ENCODE data around the gene SPACA7.

Gene SPACA7

DNA sequence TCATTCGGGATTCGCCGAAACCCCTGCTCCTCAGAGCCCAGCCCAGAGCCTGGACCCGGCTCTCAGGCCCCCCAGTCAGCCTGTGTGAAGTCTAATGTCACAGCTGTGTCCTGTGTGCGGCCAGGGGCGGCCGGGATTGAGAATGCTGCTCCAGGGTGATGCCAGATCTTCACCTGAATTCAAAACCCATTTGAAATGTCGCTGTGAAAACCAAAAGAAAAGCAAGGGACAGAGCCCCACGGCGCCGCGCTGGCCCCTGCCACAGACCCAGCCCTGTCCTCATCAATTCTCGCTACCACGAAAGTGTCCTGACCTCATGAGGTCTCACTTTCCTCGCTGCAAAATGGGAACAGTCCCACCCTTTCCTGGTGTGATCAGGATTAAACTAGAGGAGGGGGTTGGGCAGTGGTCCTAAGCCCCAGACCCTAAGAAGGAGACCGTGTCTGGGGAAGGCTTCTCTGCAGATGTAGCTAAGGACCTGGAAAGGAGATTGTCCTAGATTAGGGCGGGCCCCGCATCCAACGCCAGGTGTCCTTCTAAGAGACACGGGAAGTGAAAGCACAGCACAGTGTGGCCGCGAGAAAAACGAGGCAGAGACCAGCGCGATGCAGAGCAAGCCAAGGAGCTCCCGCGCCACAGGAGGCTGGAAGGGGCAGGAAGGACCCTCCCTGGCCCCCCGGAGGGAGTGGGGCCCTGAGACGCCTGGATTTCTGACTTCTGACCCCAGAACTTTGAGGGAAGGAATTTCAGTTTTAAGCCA, 34.0 kb upstream of the SPACA7 start:
- Histone ChIP-seq H3K9me3 (ENCODE audit: control insufficient read depth in 1 of 2, low read length in 2 of 2) (peaks cover 5 to 7% of the 10 kb centered on the region in 2 donors), H3K27ac (ENCODE audit: low read length) (no peak overlapping the region), H3K4me3 (ENCODE audit: low read depth in 1 of 2, low read length in 2 of 2) (no peak overlapping the region), H3K36me3 (ENCODE audit: control insufficient read depth in 1 of 2, insufficient read depth in 2 of 2, low read length in 2 of 2) (no peaks in the 10 kb centered on the region), H3K27me3 (ENCODE audit: low read depth, low read length) (peaks cover 9% of the 10 kb centered on the region), H3K4me1 (ENCODE audit: control insufficient read depth in 1 of 2, insufficient read depth in 2 of 2, low read length in 2 of 2) (no peaks in the 10 kb centered on the region)

- Histone ChIP-seq H3K4me3 (ENCODE audit: low read depth in 1 of 2, low read length in 2 of 2) (no peak overlapping the region), H3K27me3 (ENCODE audit: low read depth, low read length) (peaks cover 9% of the 10 kb centered on the region), H3K4me1 (ENCODE audit: control insufficient read depth in 1 of 2, insufficient read depth in 2 of 2, low read length in 2 of 2) (no peaks in the 10 kb centered on the region), H3K27ac (ENCODE audit: low read length) (no peak overlapping the region), H3K36me3 (ENCODE audit: control insufficient read depth in 1 of 2, insufficient read depth in 2 of 2, low read length in 2 of 2) (no peaks in the 10 kb centered on the region), H3K9me3 (ENCODE audit: control insufficient read depth in 1 of 2, low read length in 2 of 2) (no peaks in the 10 kb centered on the region)
Measured at GRCh38 chr13:112342841-112343361, 33.3 kb upstream of the SPACA7 start.

DNA sequence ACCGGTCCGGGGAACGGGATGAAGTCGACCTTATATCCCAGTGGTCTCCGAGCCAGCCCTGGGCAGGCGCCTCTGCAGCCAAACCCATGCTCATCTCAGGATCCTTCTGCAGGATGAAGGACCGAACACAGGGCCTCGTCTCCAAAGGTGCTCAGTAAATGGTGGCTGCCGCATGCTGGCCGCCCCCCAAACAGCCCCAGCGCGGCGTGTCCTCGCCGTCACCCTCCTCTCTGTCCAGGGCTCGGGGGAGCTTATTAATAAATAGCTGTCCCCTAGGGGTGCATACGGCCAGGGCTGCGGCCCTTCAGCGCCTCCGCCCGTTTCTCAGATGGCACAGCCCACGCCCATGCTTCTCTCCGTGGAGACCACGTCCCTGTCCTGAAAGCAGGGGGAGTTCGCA, 32.6 kb upstream of the SPACA7 start:
- no peaks in the 10 kb centered on the region for H3K36me3 ChIP-seq (ENCODE audit: control insufficient read depth in 1 of 2, insufficient read depth in 2 of 2, low read length in 2 of 2)
- no peak overlapping the region for H3K27ac ChIP-seq (ENCODE audit: low read length)
- peaks cover 9% of the 10 kb centered on the region for H3K27me3 ChIP-seq (ENCODE audit: low read depth, low read length)
- H3K4me1 ChIP-seq (ENCODE audit: control insufficient read depth in 1 of 2, insufficient read depth in 2 of 2, low read length in 2 of 2) = no peaks in the 10 kb centered on the region
- H3K4me3 ChIP-seq (ENCODE audit: low read depth in 1 of 2, low read length in 2 of 2) = no peak overlapping the region
- H3K9me3 ChIP-seq (ENCODE audit: control insufficient read depth in 1 of 2, low read length in 2 of 2) = no peaks in the 10 kb centered on the region

- H3K27me3 ChIP-seq (ENCODE audit: low read depth, low read length) = peaks cover 12% of the 10 kb centered on the region
- H3K9me3 ChIP-seq (ENCODE audit: control insufficient read depth in 1 of 2, low read length in 2 of 2) = no peaks in the 10 kb centered on the region
- H3K4me1 ChIP-seq (ENCODE audit: control insufficient read depth in 1 of 2, insufficient read depth in 2 of 2, low read length in 2 of 2) = no peaks in the 10 kb centered on the region
- no peaks in the 10 kb centered on the region for H3K36me3 ChIP-seq (ENCODE audit: control insufficient read depth in 1 of 2, insufficient read depth in 2 of 2, low read length in 2 of 2)
- no peak overlapping the region for H3K4me3 ChIP-seq (ENCODE audit: low read depth in 1 of 2, low read length in 2 of 2)
- no peak overlapping the region for H3K27ac ChIP-seq (ENCODE audit: low read length)
Measured at GRCh38 chr13:112345826-112346172, 30.4 kb upstream of the SPACA7 start.

DNA sequence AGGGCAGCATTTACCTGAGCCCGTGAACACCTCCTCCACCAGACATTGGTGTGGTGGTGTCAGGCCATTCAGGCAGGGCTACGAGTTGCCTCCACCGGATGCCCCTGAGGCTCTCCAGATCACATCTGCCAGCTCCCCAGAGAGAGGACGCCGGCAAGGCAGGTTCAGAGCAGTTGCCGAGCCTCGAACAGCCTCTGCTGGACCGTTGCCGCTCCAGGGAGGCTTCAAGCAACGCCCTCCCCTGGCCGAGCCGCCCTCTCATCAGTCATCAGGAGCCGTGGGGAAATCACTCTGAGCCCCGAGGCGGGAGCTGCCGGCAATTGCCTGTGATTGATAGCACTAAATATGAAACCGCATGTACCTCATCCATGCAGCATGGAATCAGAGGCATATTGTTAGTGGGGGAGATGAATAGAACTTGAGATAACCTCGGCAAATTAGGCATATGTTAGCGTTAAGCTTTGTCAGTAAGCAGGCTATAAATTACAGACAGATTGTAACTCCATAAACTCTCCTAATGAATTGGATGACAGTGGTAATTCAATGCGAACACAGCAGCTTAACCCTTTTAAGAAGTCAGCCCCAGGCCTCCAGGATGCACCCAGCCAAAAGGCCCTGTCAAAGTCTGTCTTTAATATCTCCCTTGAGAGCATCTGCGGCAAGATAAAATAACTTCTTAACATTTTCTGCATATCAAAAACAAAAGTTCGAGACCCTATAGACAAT, 29.8 kb upstream of the SPACA7 start:
- no peak overlapping the region for H3K4me3 ChIP-seq (ENCODE audit: low read depth in 1 of 2, low read length in 2 of 2)
- H3K4me1 ChIP-seq (ENCODE audit: control insufficient read depth in 1 of 2, insufficient read depth in 2 of 2, low read length in 2 of 2) = no peaks in the 10 kb centered on the region
- no peak overlapping the region for H3K27ac ChIP-seq (ENCODE audit: low read length)
- no peaks in the 10 kb centered on the region for H3K9me3 ChIP-seq (ENCODE audit: control insufficient read depth in 1 of 2, low read length in 2 of 2)
- peaks cover 12% of the 10 kb centered on the region for H3K27me3 ChIP-seq (ENCODE audit: low read depth, low read length)
- H3K36me3 ChIP-seq (ENCODE audit: control insufficient read depth in 1 of 2, insufficient read depth in 2 of 2, low read length in 2 of 2) = no peaks in the 10 kb centered on the region

DNA sequence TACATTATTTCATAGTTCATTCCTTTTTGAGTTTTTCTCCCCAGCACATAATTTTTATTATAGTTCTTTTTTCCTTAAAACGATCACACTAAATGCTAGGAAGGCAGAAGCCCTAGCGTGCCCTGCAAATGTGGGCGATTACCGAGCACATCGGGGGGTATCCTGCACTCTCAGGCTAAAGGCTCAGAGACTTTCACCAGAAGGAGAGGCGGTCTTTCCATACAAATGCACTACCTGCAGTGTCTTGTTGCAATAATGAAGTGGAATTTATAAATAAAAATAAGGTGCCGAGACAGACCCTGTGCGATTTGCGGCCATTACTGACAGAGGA, 29.3 kb upstream of the SPACA7 start:
- H3K9me3 ChIP-seq (ENCODE audit: control insufficient read depth in 1 of 2, low read length in 2 of 2) = no peaks in the 10 kb centered on the region
- no peak overlapping the region for H3K4me3 ChIP-seq (ENCODE audit: low read depth in 1 of 2, low read length in 2 of 2)
- H3K27ac ChIP-seq (ENCODE audit: low read length) = no peak overlapping the region
- H3K36me3 ChIP-seq (ENCODE audit: control insufficient read depth in 1 of 2, insufficient read depth in 2 of 2, low read length in 2 of 2) = no peaks in the 10 kb centered on the region
- H3K4me1 ChIP-seq (ENCODE audit: control insufficient read depth in 1 of 2, insufficient read depth in 2 of 2, low read length in 2 of 2) = no peaks in the 10 kb centered on the region
- H3K27me3 ChIP-seq (ENCODE audit: low read depth, low read length) = peaks cover 12% of the 10 kb centered on the region

- Histone ChIP-seq H3K4me3 (ENCODE audit: low read depth in 1 of 2, low read length in 2 of 2) (no peak overlapping the region), H3K27me3 (ENCODE audit: low read depth, low read length) (peaks cover 12% of the 10 kb centered on the region), H3K4me1 (ENCODE audit: control insufficient read depth in 1 of 2, insufficient read depth in 2 of 2, low read length in 2 of 2) (no peaks in the 10 kb centered on the region), H3K36me3 (ENCODE audit: control insufficient read depth in 1 of 2, insufficient read depth in 2 of 2, low read length in 2 of 2) (no peaks in the 10 kb centered on the region), H3K27ac (ENCODE audit: low read length) (no peak overlapping the region), H3K9me3 (ENCODE audit: control insufficient read depth in 1 of 2, low read length in 2 of 2) (no peaks in the 10 kb centered on the region)
Measured at GRCh38 chr13:112347986-112348385, 28.2 kb upstream of the SPACA7 start.

GRCh38 chr13:112348642-112349345, 27.4 kb upstream of the SPACA7 start:
- Histone ChIP-seq H3K4me3 (ENCODE audit: low read depth in 1 of 2, low read length in 2 of 2) (no peak overlapping the region), H3K9me3 (ENCODE audit: control insufficient read depth in 1 of 2, low read length in 2 of 2) (no peaks in the 10 kb centered on the region), H3K27ac (ENCODE audit: low read length) (no peak overlapping the region), H3K27me3 (ENCODE audit: low read depth, low read length) (peaks cover 12% of the 10 kb centered on the region), H3K36me3 (ENCODE audit: control insufficient read depth in 1 of 2, insufficient read depth in 2 of 2, low read length in 2 of 2) (no peaks in the 10 kb centered on the region), H3K4me1 (ENCODE audit: control insufficient read depth in 1 of 2, insufficient read depth in 2 of 2, low read length in 2 of 2) (no peaks in the 10 kb centered on the region)

- Histone ChIP-seq H3K4me3 (ENCODE audit: low read depth in 1 of 2, low read length in 2 of 2) (no peak overlapping the region), H3K9me3 (ENCODE audit: control insufficient read depth in 1 of 2, low read length in 2 of 2) (no peaks in the 10 kb centered on the region), H3K4me1 (ENCODE audit: control insufficient read depth in 1 of 2, insufficient read depth in 2 of 2, low read length in 2 of 2) (no peaks in the 10 kb centered on the region), H3K36me3 (ENCODE audit: control insufficient read depth in 1 of 2, insufficient read depth in 2 of 2, low read length in 2 of 2) (no peaks in the 10 kb centered on the region), H3K27me3 (ENCODE audit: low read depth, low read length) (peaks cover 12% of the 10 kb centered on the region), H3K27ac (ENCODE audit: low read length) (no peak overlapping the region)
Measured at GRCh38 chr13:112349681-112350080, 26.5 kb upstream of the SPACA7 start.

GRCh38 chr13:112350300-112350699, 25.9 kb upstream of the SPACA7 start:
- Histone ChIP-seq H3K4me3 (ENCODE audit: low read depth in 1 of 2, low read length in 2 of 2) (no peak overlapping the region), H3K36me3 (ENCODE audit: control insufficient read depth in 1 of 2, insufficient read depth in 2 of 2, low read length in 2 of 2) (no peaks in the 10 kb centered on the region), H3K27me3 (ENCODE audit: low read depth, low read length) (peaks cover 12% of the 10 kb centered on the region), H3K9me3 (ENCODE audit: control insufficient read depth in 1 of 2, low read length in 2 of 2) (no peaks in the 10 kb centered on the region), H3K27ac (ENCODE audit: low read length) (no peak overlapping the region), H3K4me1 (ENCODE audit: control insufficient read depth in 1 of 2, insufficient read depth in 2 of 2, low read length in 2 of 2) (no peaks in the 10 kb centered on the region)

DNA sequence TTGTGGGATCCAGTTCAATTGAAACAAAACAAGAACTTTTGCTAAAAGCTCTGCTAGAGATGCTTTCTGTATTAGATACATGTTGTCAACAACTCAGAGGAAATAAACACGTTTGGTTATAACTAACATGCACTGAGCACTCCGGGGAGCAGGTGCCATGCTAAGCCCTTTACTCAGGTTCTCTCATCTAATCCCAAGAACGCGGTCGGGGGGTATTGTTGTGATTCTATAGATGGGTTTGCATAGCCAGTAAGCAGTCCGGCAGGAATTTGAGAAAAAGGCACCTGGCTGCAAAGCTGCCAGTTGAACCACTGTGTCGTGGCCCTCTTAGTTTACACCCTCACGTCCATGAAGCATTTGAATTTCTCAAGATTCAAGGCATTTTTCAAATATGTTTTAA, 24.3 kb upstream of the SPACA7 start:
- H3K27me3 ChIP-seq (ENCODE audit: low read depth, low read length) = peaks cover 3% of the 10 kb centered on the region
- H3K27ac ChIP-seq (ENCODE audit: low read length) = no peak overlapping the region
- no peaks in the 10 kb centered on the region for H3K9me3 ChIP-seq (ENCODE audit: control insufficient read depth in 1 of 2, low read length in 2 of 2)
- no peaks in the 10 kb centered on the region for H3K4me1 ChIP-seq (ENCODE audit: control insufficient read depth in 1 of 2, insufficient read depth in 2 of 2, low read length in 2 of 2)
- no peaks in the 10 kb centered on the region for H3K36me3 ChIP-seq (ENCODE audit: control insufficient read depth in 1 of 2, insufficient read depth in 2 of 2, low read length in 2 of 2)
- no peak overlapping the region for H3K4me3 ChIP-seq (ENCODE audit: low read depth in 1 of 2, low read length in 2 of 2)
